MM.1S (cell line): Measurements from ENCODE around the gene EML1.

Experiments used
- EZH2 ChIP-seq: fragments of 300-600 bp; sonication (generic); optimal IDR thresholded peaks from 2 replicates; pipeline ENCODE3; 2017; ENCODE audit warnings: low read depth, mild to moderate bottlenecking, antibody characterized with exemption, low read length, mixed read lengths
- EZH2phosphoT487 ChIP-seq: fragments of 300-600 bp; sonication (generic); IDR thresholded peaks from 2 replicates; pipeline ENCODE4 v1.6.1; 2018; ENCODE audit warnings: antibody characterized with exemption, low read length
- TF ChIP-seq, protein P1 (sequence below): fragments of 300-600 bp; sonication (generic); IDR thresholded peaks from 2 replicates; pipeline ENCODE4 v1.5.1; 2016; ENCODE audit warnings: antibody characterized with exemption, low read length, mixed read lengths

- TF ChIP-seq, protein P1, sequence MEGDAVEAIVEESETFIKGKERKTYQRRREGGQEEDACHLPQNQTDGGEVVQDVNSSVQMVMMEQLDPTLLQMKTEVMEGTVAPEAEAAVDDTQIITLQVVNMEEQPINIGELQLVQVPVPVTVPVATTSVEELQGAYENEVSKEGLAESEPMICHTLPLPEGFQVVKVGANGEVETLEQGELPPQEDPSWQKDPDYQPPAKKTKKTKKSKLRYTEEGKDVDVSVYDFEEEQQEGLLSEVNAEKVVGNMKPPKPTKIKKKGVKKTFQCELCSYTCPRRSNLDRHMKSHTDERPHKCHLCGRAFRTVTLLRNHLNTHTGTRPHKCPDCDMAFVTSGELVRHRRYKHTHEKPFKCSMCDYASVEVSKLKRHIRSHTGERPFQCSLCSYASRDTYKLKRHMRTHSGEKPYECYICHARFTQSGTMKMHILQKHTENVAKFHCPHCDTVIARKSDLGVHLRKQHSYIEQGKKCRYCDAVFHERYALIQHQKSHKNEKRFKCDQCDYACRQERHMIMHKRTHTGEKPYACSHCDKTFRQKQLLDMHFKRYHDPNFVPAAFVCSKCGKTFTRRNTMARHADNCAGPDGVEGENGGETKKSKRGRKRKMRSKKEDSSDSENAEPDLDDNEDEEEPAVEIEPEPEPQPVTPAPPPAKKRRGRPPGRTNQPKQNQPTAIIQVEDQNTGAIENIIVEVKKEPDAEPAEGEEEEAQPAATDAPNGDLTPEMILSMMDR = no peak
- no peak for TF ChIP-seq EZH2
- no peak for TF ChIP-seq EZH2phosphoT487
Observed at GRCh38 chr14:99945732-99946651, 152.8 kb downstream of the EML1 start.
